Regular cardiac myocyte (primary cell): ENCODE measurements around the gene CHRFAM7A. TPM values are rescaled to one million over a fixed set of nuclear protein-coding genes. Genes with fewer than 3 reads are reported as not detected.

Experiments
- total RNA-seq: library from RNA; depleted of rRNA; stranded (reverse); fragments of >200 nt; gene quantifications from 2 replicates; pipeline ENCODE4 v1.2.3, GENCODE V29; 2014

CHRFAM7A gene
- 0.19 and 0.28 TPM in 2 replicates for total RNA-seq

GRCh38 chr15:30392766-30393663 lies at the start of gene CHRFAM7A:
Gene CHRFAM7A, minus strand, starts transcription at chr15:30393540. Its CDS starts 10,189 bp downstream, at chr15:30383351.

GRCh38 chr15:30414160-30414559 lies 20.8 kb upstream of the CHRFAM7A start, which contains the start of gene GOLGA8R:
Gene GOLGA8R, minus strand, starts transcription at chr15:30414260. Its CDS starts 98 bp downstream, at chr15:30414162.

Other genes with a start within 250 kb of the CHRFAM7A start
- 1.9 and 4.8 TPM in 2 replicates for gene GOLGA8R, start 20.7 kb upstream of the CHRFAM7A start, total RNA-seq
- 0.58 and 1.4 TPM in 2 replicates for gene GOLGA8Q, start 158.5 kb upstream of the CHRFAM7A start, total RNA-seq
- under 0.01 and 0.28 TPM in 2 replicates for gene GOLGA8H, start 210.5 kb upstream of the CHRFAM7A start, total RNA-seq